Measurements from ENCODE around the gene CLN3. TPM values are rescaled to one million over a fixed set of nuclear protein-coding genes. Genes with fewer than 3 reads are reported as not detected.

Gene CLN3
- total and polyA plus RNA-seq, 2 of the 13 experiments (the other 11 are each of a cell fraction or from before 2014, with no cell fraction given): 23.4 to 46.8 TPM

- TF ChIP-seq ZNF232 (CRISPR knock-in tag; IDR thresholded peaks at IDR 0.05; ENCODE audit: borderline replicate concordance): 0 out of 2 replicates have a peak, but pooled peaks have one; percentile 39
- peak; percentile 83; the same call in 1 of the 2 replicates for TF ChIP-seq ZNF878 (CRISPR knock-in tag; IDR thresholded peaks at IDR 0.05)
- peak in 1 of 2 experiments; percentile 59; a peak in 2 of 4 replicates for TF ChIP-seq HMGXB4 (CRISPR knock-in tag; IDR thresholded peaks at IDR 0.05; ENCODE audit: borderline replicate concordance in 1 of 2, low read depth in 1 of 2)
- peak; percentile 74; the same call in 1 of the 2 replicates for TF ChIP-seq ZNF335 (CRISPR knock-in tag; IDR thresholded peaks at IDR 0.05)
- TF ChIP-seq ZNF746 (CRISPR knock-in tag; IDR thresholded peaks at IDR 0.05): peak; percentile 94
- no peak for TF ChIP-seq ZNF850 (CRISPR knock-in tag; conservative IDR thresholded peaks at IDR 0.05)
- peak; percentile 88; the same call in 1 of the 2 replicates for TF ChIP-seq ZNF264 (CRISPR knock-in tag; IDR thresholded peaks at IDR 0.05)
- 0 out of 2 replicates have a peak, but pooled peaks have one; percentile 51 for TF ChIP-seq DNMT3B (CRISPR knock-in tag; conservative IDR thresholded peaks at IDR 0.05)
- peak; percentile 75 for TF ChIP-seq HNF1A (IDR thresholded peaks at IDR 0.05; ENCODE audit: low read depth)
- peak; percentile 94 for TF ChIP-seq HNF1A (CRISPR knock-in tag; IDR thresholded peaks at IDR 0.05; ENCODE audit: borderline replicate concordance)
- peak; percentile 36; the same call in 1 of the 2 replicates for TF ChIP-seq MXD4 (CRISPR knock-in tag; IDR thresholded peaks at IDR 0.05)
- peak; percentile 75; the same call in 1 of the 2 replicates for TF ChIP-seq ZNF501 (CRISPR knock-in tag; IDR thresholded peaks at IDR 0.05)
- TF ChIP-seq ETV6 (CRISPR knock-in tag; conservative IDR thresholded peaks at IDR 0.05): no peak
- peak; percentile 85 for TF ChIP-seq KAT8 (CRISPR knock-in tag; IDR thresholded peaks at IDR 0.05)
- peak; percentile 43; the same call in 1 of the 2 replicates for TF ChIP-seq KDM2A (CRISPR knock-in tag; IDR thresholded peaks at IDR 0.05; ENCODE audit: borderline replicate concordance, low read depth)
- TF ChIP-seq ZNF224 (CRISPR knock-in tag; IDR thresholded peaks at IDR 0.05): peak; percentile 96
- TF ChIP-seq JDP2 (CRISPR knock-in tag; IDR thresholded peaks at IDR 0.05; ENCODE audit: borderline replicate concordance): no peak
- TF ChIP-seq ZBTB37 (CRISPR knock-in tag; IDR thresholded peaks at IDR 0.05): peak; percentile 96
- TF ChIP-seq ZNF230 (CRISPR knock-in tag; IDR thresholded peaks at IDR 0.05): peak; percentile 88
- TF ChIP-seq DRAP1 (CRISPR knock-in tag; IDR thresholded peaks at IDR 0.05): peak; percentile 75
- TF ChIP-seq MED8 (CRISPR knock-in tag; IDR thresholded peaks at IDR 0.05; ENCODE audit: insufficient replicate concordance): peak; percentile 68
Observed at GRCh38 chr16:28526201-28527099, 34.6 kb upstream of the CLN3 start (continued).

Data from HepG2 (cell line).